HL-60/S4 (cell line): ENCODE results near the gene ST3GAL5.

ENCODE experiments used
- in situ Hi-C: fragments of 300-500 bp; cut with MboI; formaldehyde crosslinking; loops from 2 replicates; pipeline ENCODE4 v1.14.3; 2022; ENCODE audit warnings: low sequenced_read_pairs

Gene ST3GAL5

GRCh38 chr2:85840091-85840490 lies 48.7 kb downstream of the ST3GAL5 start:
- in situ Hi-C loops = no loop called here

- in situ Hi-C loops = no loop called here
Measured at GRCh38 chr2:85839461-85839860, 49.3 kb downstream of the ST3GAL5 start.

GRCh38 chr2:85838641-85839040 lies 50.1 kb downstream of the ST3GAL5 start:
- in situ Hi-C loops = no loop called here

GRCh38 chr2:85838181-85838580 lies 50.6 kb downstream of the ST3GAL5 start:
- in situ Hi-C loops = no loop called here

- in situ Hi-C loops = no loop called here
Measured at GRCh38 chr2:85834466-85834865, 54.3 kb downstream of the ST3GAL5 start.

- in situ Hi-C loops = no loop called here
Measured at GRCh38 chr2:85831735-85832134, 57.1 kb downstream of the ST3GAL5 start.

GRCh38 chr2:85830645-85831044 lies 58.1 kb downstream of the ST3GAL5 start:
- in situ Hi-C loops = no loop called here

- in situ Hi-C loops = loop anchor here (5.0 kb wide), 1 partner anchor 248 kb away; no protein-coding TSS in a partner anchor
Measured at GRCh38 chr2:85829394-85829793, 59.4 kb downstream of the ST3GAL5 start.

- in situ Hi-C loops = loop anchor here (5.0 kb wide), 1 partner anchor 249 kb away; no protein-coding TSS in a partner anchor
Measured at GRCh38 chr2:85828725-85829124, 60.1 kb downstream of the ST3GAL5 start.

- in situ Hi-C loops = loop anchor here (5.0 kb wide), 1 partner anchor 249 kb away; no protein-coding TSS in a partner anchor
Measured at GRCh38 chr2:85827879-85828569, 60.8 kb downstream of the ST3GAL5 start.

- in situ Hi-C loops = loop anchor here (5.0 kb wide), 1 partner anchor 250 kb away; no protein-coding TSS in a partner anchor
Measured at GRCh38 chr2:85826990-85827878, 61.6 kb downstream of the ST3GAL5 start.

GRCh38 chr2:85823951-85824350 lies 64.8 kb downstream of the ST3GAL5 start:
- in situ Hi-C loops = no loop called here

GRCh38 chr2:85822766-85823165 lies 66.0 kb downstream of the ST3GAL5 start:
- in situ Hi-C loops = no loop called here

GRCh38 chr2:85819811-85820510 lies 68.8 kb downstream of the ST3GAL5 start:
- in situ Hi-C loops = loop anchor here (10.0 kb wide), 1 partner anchor 165 kb away; no protein-coding TSS in a partner anchor

GRCh38 chr2:85814802-85815550 lies 73.8 kb downstream of the ST3GAL5 start:
- in situ Hi-C loops = loop anchor here (5.0 to 10.0 kb wide), 2 partner anchors 73 to 160 kb away; no protein-coding TSS in a partner anchor

- in situ Hi-C loops = loop anchor here (5.0 to 10.0 kb wide), 2 partner anchors 72 to 159 kb away; no protein-coding TSS in a partner anchor
Measured at GRCh38 chr2:85813982-85814801, 74.6 kb downstream of the ST3GAL5 start.

GRCh38 chr2:85813211-85813981 lies 75.4 kb downstream of the ST3GAL5 start:
- in situ Hi-C loops = loop anchor here (5.0 to 10.0 kb wide), 2 partner anchors 71 to 159 kb away; no protein-coding TSS in a partner anchor

GRCh38 chr2:85812094-85812735 lies 76.6 kb downstream of the ST3GAL5 start:
- in situ Hi-C loops = loop anchor here (5.0 to 10.0 kb wide), 2 partner anchors 70 to 157 kb away; no protein-coding TSS in a partner anchor
